ENCODE data around the gene RNGTT.

RNGTT gene

DNA sequence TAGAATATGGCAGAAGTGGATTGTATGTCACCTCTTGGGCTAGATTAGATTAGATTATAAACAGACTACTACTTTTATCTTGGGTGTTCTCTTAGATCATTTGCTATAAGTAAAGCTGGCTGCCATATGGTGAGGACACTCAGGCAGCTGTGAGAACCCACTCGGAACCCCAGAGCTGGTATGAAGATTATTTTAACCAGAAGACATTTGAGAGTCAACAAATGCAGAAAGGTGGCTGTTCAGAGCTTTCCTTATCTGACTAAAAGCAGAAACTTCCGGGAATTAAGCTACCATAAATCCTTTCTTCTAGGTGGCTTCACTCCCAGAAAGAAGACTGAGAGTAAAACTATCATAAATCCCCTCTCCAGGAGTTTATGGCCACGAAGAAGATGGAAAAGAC lies 91.9 kb downstream of the RNGTT start:
- Mint-ChIP-seq H3K4me3 (no peak overlapping the region), H3K27ac (peak overlapping the region; percentile 35), H3K36me3 (peaks cover 10% of the 10 kb centered on the region), H3K9me3 (no peaks in the 10 kb centered on the region), H3K27me3 (no peaks in the 10 kb centered on the region), H3K4me1 (peaks cover 5% of the 10 kb centered on the region)
- ATAC-seq (ENCODE audit: low read depth) (no peak), DNase-seq (ENCODE audit: low spot score in 2 of 2) (no peak)

DNA sequence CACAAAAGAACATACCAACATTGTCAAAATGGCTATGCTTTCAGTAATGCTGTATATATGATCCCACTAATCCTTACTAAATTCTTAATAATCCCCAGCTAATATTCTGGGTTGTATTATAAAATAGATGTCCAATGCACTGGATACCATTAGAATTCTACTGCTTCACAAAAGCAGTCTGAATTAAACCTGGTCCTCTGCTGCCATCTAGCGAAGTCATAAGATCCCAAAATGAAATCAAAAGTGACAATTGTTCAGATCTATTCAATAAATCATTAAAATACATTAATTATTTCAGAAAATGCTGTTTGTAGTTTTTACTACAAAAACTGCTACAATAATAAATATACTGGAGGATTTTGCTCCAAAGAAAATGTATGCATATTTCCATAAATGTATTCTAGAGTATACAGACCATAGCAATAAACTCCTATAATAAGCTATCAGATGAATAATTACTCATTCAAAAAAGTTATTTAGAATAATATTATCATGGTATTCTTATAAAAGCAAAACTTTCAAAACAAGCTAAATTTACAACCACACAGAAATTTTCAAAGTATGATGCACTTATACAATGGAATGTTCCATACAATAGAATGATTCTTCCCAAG lies 92.6 kb downstream of the RNGTT start:
- no peak for ATAC-seq (ENCODE audit: low read depth)
- H3K4me1 Mint-ChIP-seq, result peaks cover 10% of the 10 kb centered on the region
- peaks cover 12% of the 10 kb centered on the region for H3K36me3 Mint-ChIP-seq
- H3K9me3 Mint-ChIP-seq, result no peaks in the 10 kb centered on the region
- peak; percentile 34 to 46 for DNase-seq (ENCODE audit: low spot score in 2 of 2)
- H3K4me3 Mint-ChIP-seq, result no peak overlapping the region
- no peak overlapping the region for H3K27ac Mint-ChIP-seq
- H3K27me3 Mint-ChIP-seq, result no peaks in the 10 kb centered on the region

DNA sequence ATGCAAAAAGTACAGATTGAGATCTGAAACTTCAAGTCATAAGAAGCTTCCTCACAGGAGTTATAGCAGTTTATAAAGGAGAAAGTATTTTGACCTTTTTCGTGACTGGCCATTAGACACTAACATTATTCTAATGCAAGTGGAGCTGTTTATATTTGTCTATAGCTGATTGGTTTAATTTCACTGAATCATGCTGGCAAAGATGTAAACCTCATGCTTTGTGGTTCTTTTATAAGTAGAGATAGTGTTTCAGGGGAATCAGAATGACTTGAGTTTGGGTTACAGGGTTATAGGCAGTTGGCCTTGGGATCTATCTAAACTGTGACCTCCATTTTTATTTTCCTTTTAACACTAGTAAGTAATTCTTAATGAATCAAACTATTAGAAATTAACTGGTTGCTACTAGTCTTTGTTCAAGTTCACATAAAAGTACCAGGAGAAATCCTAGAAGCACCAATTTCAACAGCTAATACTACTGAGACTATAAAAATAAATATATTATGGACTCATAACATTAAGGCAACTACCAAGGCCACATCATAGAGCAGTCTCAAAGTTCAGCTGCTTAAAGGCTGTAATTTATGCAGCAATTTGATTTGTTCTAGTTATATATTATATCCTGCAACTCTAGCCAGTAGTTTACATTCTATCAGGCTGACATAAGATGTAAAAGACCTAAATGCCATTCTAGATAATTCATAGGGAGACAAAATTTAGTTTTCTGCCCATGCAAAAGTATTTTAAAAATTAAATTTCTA lies 94.0 kb downstream of the RNGTT start:
- ATAC-seq (ENCODE audit: low read depth), result no peak
- Mint-ChIP-seq H3K27ac (no peak overlapping the region), H3K36me3 (peaks cover 14% of the 10 kb centered on the region), H3K9me3 (no peaks in the 10 kb centered on the region), H3K4me1 (peaks cover 11% of the 10 kb centered on the region), H3K27me3 (no peaks in the 10 kb centered on the region), H3K4me3 (no peak overlapping the region)
- no peak for DNase-seq (ENCODE audit: low spot score in 2 of 2)

DNA sequence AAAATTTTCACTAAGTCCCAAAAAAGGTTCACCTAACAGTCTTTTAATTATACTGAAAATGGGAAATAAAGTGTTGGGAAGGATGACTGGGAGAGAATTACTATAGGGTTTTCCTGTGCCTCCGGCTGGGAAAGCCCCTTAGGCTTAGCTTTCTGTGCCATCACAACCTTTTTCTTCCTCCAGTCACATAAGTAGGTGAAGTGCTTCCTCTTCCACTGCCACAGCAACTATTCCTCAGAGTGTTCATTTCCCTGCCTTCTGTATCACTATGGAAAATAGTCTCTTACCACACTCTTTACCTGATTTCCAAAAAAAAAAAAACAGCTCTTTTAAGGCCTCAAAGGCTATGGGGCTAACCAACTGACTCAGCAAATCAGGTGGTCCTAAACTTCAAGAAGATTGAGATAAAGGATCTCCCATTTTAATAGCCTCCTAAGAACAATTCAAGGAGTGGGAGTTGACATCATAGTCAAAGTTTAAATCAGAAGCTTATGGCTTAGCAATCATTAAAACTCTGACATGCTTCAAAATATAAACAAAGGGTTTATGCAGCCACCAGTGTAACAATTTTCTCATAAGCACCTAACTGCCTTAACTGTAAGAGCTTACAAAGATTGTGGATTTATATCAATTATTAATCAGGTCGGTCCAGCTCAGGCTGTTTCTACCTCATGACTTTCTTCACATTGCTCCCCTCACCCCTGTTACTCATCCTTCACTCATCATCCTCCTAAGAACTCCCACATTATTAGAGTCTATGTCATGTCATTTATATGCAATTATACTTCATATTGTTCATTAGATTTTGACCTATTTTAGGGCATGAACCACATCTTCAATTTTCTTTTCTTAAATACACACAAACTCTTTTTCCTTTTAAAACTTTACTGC lies 95.3 kb downstream of the RNGTT start:
- H3K4me1 Mint-ChIP-seq, result peaks cover 11% of the 10 kb centered on the region
- DNase-seq (ENCODE audit: low spot score in 2 of 2) (no peak), ATAC-seq (ENCODE audit: low read depth) (no peak)
- H3K27me3 Mint-ChIP-seq, result no peaks in the 10 kb centered on the region
- H3K4me3 Mint-ChIP-seq, result no peak overlapping the region
- H3K27ac Mint-ChIP-seq, result no peak overlapping the region
- no peaks in the 10 kb centered on the region for H3K9me3 Mint-ChIP-seq
- peaks cover 15% of the 10 kb centered on the region for H3K36me3 Mint-ChIP-seq

DNA sequence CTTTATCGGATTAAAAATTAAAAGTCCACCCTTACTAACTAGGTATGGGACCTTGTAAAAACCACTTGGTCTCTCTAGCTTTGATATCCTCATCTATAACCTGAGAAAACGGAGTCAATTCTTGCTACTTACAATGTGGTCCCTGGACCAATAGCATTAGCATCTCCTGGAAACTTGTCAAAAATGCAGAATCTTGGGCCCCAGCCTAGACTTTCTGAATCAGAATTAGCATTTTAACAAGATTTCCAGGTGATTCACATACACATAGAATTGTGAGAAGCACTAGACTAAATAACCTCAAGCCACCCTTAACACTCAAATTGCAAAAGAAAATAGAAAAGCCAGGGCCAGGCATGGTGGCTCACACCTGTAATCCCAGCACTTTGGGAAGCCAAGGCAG lies 96.6 kb downstream of the RNGTT start:
- Mint-ChIP-seq H3K27ac (no peak overlapping the region), H3K27me3 (no peaks in the 10 kb centered on the region), H3K9me3 (no peaks in the 10 kb centered on the region), H3K4me1 (peaks cover 11% of the 10 kb centered on the region), H3K36me3 (peaks cover 14% of the 10 kb centered on the region), H3K4me3 (no peak overlapping the region)
- DNase-seq (ENCODE audit: low spot score in 2 of 2) (no peak), ATAC-seq (ENCODE audit: low read depth) (no peak)

DNA sequence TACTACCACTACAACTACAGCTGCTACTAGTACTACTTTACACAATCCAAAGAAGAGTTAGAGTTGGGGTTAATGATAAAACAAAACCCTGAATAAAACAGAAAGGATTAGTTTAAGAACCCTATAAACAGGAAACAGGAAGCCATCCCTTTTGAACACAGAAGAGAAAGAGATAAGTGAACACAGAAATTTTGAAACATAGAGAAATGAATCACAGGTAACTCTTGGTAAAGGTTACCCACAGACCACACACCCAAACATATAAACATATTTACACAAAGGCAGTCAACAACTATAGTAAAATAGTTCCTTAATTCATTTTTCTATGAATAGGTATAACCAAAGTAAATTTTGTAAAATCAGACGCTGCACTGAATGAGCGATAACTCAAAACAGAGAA lies 98.1 kb downstream of the RNGTT start:
- Mint-ChIP-seq H3K4me1 (peaks cover 11% of the 10 kb centered on the region), H3K27ac (no peak overlapping the region), H3K9me3 (no peaks in the 10 kb centered on the region), H3K4me3 (no peak overlapping the region), H3K36me3 (peaks cover 19% of the 10 kb centered on the region), H3K27me3 (no peaks in the 10 kb centered on the region)
- ATAC-seq (ENCODE audit: low read depth), result no peak
- DNase-seq (ENCODE audit: low spot score in 2 of 2), result no peak

DNA sequence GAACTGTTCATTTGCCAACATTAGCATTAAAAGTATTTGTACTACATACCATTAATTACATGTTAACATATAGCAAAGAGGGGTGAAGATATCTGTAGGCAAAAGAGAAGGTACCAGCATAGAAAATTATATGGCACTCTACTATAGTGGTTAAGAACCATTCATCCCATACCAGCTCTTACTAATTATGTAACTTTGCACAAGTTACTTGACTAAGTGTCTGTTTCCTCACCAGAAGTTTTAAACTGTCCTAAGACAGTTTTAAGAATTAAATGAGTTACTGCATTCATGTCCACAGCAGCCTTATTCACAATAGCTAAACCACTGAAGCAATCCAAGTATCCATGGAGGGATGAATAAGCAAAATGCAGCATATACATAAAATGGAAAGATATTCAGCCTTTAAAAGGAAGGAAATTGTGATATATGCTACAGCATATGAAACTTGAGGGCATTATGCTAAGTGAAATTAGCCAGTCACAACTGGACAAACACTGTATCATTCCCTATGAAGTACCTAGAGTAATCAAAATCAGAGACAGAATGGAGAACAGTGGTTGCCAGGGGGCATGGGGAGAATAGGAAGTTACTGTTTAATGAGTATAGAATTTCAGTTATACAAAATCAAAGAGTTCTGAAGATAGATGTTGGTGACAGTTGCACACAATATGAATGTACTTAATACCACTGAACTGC lies 98.9 kb downstream of the RNGTT start:
- no peak for ATAC-seq (ENCODE audit: low read depth)
- no peaks in the 10 kb centered on the region for H3K27me3 Mint-ChIP-seq
- H3K36me3 Mint-ChIP-seq, result peaks cover 20% of the 10 kb centered on the region
- no peak for DNase-seq (ENCODE audit: low spot score in 2 of 2)
- no peak overlapping the region for H3K4me3 Mint-ChIP-seq
- no peak overlapping the region for H3K27ac Mint-ChIP-seq
- H3K4me1 Mint-ChIP-seq, result peaks cover 11% of the 10 kb centered on the region
- H3K9me3 Mint-ChIP-seq, result no peaks in the 10 kb centered on the region

DNA sequence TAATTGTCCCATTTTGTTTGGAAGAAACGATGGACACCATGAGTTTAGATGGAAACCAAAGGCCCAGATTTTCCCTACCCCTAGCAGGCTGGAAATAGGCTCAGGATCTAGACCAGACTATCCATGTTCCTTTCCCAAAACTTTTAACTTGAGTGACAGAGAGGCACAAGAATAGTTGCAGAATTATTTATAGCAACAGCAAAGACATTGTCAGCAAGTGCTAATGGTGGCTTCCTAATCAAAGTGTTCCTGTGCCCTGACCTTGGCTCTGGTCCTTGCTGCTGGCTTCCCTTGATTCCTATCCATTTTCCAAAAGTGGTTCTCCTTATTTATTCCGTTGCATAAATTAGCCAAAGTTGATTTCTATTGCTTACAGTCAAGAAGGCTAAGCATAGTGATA lies 103.1 kb downstream of the RNGTT start:
- peaks cover 6% of the 10 kb centered on the region for H3K4me1 Mint-ChIP-seq
- ATAC-seq (ENCODE audit: low read depth) (no peak), DNase-seq (ENCODE audit: low spot score in 2 of 2) (no peak)
- no peak overlapping the region for H3K4me3 Mint-ChIP-seq
- no peaks in the 10 kb centered on the region for H3K27me3 Mint-ChIP-seq
- H3K9me3 Mint-ChIP-seq, result no peaks in the 10 kb centered on the region
- peaks cover 22% of the 10 kb centered on the region for H3K36me3 Mint-ChIP-seq
- no peak overlapping the region for H3K27ac Mint-ChIP-seq

DNA sequence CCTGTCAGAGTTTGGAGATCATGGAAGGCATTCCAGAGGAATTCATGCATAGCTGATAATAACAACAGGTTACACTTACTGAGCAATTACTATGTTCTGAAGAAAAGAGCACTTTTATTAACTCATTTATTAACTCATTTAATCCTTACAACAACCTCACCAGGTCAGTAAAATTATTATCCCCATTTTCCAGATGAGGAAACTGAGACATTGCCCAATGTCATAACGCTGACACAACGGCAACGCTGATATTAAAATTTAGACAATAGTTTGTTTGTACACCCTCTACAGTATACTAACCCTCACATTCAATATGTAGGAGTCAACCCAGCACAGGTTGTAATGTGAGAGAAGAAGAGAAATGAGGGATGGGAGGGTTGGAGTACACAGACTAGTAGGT lies 105.0 kb downstream of the RNGTT start:
- H3K4me3 Mint-ChIP-seq, result no peak overlapping the region
- no peaks in the 10 kb centered on the region for H3K27me3 Mint-ChIP-seq
- H3K9me3 Mint-ChIP-seq, result no peaks in the 10 kb centered on the region
- H3K27ac Mint-ChIP-seq, result no peak overlapping the region
- no peak for ATAC-seq (ENCODE audit: low read depth)
- H3K4me1 Mint-ChIP-seq, result peaks cover 3% of the 10 kb centered on the region
- DNase-seq (ENCODE audit: low spot score in 2 of 2), result no peak
- H3K36me3 Mint-ChIP-seq, result peaks cover 21% of the 10 kb centered on the region

DNA sequence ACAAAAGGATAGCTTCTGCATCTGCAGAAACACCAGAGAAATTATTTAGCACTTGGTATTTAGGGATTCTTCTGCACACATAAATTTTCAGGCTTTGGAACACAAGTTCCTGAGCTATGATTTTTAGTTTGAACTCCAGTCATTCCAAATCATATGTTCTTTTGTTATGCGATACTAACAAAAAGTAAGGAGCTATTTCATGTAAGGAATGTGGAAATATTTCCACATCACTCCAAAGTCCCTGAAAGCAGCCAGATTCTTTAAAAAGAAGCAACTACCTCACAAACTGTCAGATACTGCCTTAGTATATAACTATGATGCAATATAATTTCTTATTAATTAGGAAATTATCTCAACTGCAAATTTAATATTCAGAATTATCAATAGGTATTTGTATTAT lies 106.9 kb downstream of the RNGTT start:
- no peak for ATAC-seq (ENCODE audit: low read depth)
- H3K9me3 Mint-ChIP-seq, result no peaks in the 10 kb centered on the region

DNA sequence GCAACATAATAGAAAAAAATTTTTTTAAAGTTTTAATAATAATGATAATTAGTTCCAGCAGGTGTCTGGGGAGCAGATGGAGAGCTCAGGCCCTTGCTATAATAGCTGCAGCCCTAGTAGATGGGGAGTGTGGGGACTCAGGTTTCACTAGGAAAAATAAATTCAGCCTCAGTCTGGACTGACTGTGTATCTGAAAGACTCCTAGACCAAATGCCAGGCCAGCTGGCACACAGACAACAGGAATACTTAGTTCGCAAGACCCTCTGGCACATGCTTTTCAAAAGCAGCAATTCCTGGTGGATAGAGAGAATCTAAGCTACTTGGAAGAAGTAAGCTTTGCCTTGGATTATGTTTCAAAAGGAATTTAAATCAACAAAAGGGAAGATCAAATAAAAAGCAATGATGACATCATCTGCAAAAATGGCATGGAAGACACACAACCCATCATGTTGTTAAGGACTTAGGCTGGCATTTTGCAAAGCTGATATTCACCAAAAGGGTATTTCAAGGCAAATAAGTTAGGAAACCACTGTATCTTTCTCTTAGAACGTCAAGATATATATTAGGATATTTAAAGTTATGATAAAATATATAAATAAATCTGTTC lies 107.8 kb downstream of the RNGTT start:
- peaks cover 15% of the 10 kb centered on the region for H3K36me3 Mint-ChIP-seq
- no peak overlapping the region for H3K4me3 Mint-ChIP-seq
- H3K4me1 Mint-ChIP-seq, result peaks cover 3% of the 10 kb centered on the region
- H3K27ac Mint-ChIP-seq, result no peak overlapping the region
- ATAC-seq (ENCODE audit: low read depth) (no peak), DNase-seq (ENCODE audit: low spot score in 2 of 2) (no peak)
- H3K9me3 Mint-ChIP-seq, result no peaks in the 10 kb centered on the region
- no peaks in the 10 kb centered on the region for H3K27me3 Mint-ChIP-seq

More for the DNA sequence above, 106.9 kb downstream of the RNGTT start:
- no peak overlapping the region for H3K4me3 Mint-ChIP-seq
- no peak for DNase-seq (ENCODE audit: low spot score in 2 of 2)
- H3K27ac Mint-ChIP-seq, result no peak overlapping the region
- peaks cover 20% of the 10 kb centered on the region for H3K36me3 Mint-ChIP-seq
- H3K4me1 Mint-ChIP-seq, result peaks cover 3% of the 10 kb centered on the region
- H3K27me3 Mint-ChIP-seq, result no peaks in the 10 kb centered on the region

DNA sequence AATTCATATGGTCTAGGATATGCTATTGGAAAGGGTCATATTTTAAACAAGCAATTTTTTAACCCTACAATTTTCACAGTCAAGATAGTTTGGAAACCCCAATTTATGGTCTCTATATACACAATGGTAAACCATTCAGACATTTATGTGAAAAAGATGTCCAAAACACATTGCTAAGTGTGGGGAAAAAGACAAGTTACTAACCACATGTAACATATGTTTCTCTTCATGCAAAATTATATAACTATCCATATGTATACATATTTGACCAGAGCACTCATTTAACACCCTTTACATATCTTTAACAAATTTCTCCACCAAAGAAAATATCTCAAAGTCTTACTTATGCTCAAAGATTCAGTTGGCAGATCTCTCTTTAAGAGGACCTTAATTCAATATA lies 110.6 kb downstream of the RNGTT start:
- no peaks in the 10 kb centered on the region for H3K27me3 Mint-ChIP-seq
- DNase-seq (ENCODE audit: low spot score in 2 of 2), result no peak
- peaks cover 7% of the 10 kb centered on the region for H3K36me3 Mint-ChIP-seq
- no peaks in the 10 kb centered on the region for H3K4me1 Mint-ChIP-seq
- no peaks in the 10 kb centered on the region for H3K9me3 Mint-ChIP-seq
- H3K27ac Mint-ChIP-seq, result no peak overlapping the region
- ATAC-seq (ENCODE audit: low read depth), result no peak
- no peak overlapping the region for H3K4me3 Mint-ChIP-seq

DNA sequence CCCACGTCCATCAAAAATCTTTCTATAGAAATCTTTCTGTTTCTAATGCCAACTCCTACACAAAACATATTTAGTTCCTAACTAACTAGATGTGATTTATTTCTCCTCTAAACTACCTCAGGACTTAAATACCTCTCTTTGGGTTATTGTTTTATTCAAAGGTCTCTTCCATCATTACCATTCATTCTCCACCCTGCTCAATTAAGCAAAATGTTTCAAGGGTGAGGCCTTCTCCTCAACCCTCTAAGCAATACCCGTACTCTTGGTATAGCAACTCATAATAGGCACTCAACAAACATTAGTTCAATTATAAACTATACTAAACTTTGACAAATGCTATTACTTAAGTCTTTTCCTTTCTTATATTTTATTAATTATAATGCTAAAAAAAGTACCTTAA lies 111.4 kb downstream of the RNGTT start:
- DNase-seq (ENCODE audit: low spot score in 2 of 2), result no peak
- no peaks in the 10 kb centered on the region for H3K9me3 Mint-ChIP-seq
- no peak overlapping the region for H3K27ac Mint-ChIP-seq
- no peaks in the 10 kb centered on the region for H3K27me3 Mint-ChIP-seq
- H3K4me1 Mint-ChIP-seq, result no peaks in the 10 kb centered on the region
- peaks cover 8% of the 10 kb centered on the region for H3K36me3 Mint-ChIP-seq
- no peak overlapping the region for H3K4me3 Mint-ChIP-seq
- no peak for ATAC-seq (ENCODE audit: low read depth)

Data from memory B cell (primary cell).